CD4-positive, alpha-beta T cell treated with Interleukin-21 for 1 hour (primary cell): ENCODE measurements around the gene KDM5B.
"Not testable (repeated sequence)": the region's sequence is repeated elsewhere in the genome, so short reads cannot be mapped to it uniquely, and the experiment has no call there.

ENCODE experiments used
- DNase-seq: peaks from one replicate; pipeline ENCODE4 v3.0.0-alpha.2; 2020

The KDM5B gene

GRCh38 chr1:202812176-202813026 is 4.2 kb upstream of the KDM5B start:
- no peak for DNase-seq

- DNase-seq = peak; percentile 46
Measured at GRCh38 chr1:202811296-202812175, 3.3 kb upstream of the KDM5B start.

GRCh38 chr1:202810615-202811295 is 2.5 kb upstream of the KDM5B start, which contains the start of gene PCAT6:
Gene PCAT6, plus strand, starts transcription at chr1:202810954.
- peak; percentile 91 for DNase-seq

DNA sequence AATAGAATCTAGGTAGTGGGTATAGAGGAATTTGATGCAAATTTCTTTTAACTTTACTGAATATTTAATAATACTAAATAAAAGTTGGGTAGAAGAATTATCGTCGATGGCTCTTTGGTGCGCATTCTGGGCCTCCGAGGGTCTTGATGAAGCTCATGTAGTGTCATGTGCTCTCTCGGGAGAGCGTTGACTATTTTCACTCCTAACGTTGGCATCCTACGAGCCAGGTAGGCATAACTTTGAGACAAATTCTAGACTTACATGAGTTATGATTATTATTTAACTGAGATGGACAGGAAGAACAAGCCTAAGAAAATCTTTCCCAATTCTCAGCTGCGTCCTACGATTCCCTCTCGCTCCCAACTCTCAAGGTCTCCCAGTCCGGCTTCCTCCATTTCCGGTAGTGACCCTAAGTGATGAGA is 2.0 kb upstream of the KDM5B start:
- no peak for DNase-seq

DNA sequence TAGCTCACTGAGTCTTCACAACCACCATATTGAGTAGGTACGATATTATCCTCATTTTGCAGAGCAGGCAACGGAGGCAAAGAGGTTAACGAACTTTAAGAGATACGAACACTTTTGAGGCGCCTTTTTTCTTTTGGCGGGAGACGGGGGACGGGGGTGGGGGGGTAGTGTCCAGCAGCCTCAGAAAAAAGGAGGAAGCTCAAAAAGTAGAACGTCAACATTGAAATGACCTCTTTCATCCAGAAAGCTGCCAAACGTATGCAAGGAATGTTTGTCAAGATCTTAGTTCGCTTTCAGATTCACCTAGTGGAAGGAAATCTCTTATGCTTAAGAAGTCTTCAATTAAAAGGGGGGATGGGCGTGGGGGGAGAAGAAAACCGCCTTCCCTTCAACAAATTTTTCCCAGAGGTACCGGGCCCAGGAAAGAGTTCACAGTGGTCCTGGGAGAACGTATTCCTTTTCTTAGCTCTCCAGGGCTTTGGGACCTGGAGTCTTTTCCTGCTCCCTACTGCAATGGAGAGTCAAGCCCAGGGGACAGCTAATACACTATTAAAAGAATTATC is 1.5 kb upstream of the KDM5B start:
- no peak for DNase-seq

GRCh38 chr1:202807451-202807925 is 733 bp downstream of the KDM5B start:
- peak; percentile 33 for DNase-seq

GRCh38 chr1:202806845-202807450 is 1.3 kb downstream of the KDM5B start:
- DNase-seq = peak; percentile 13

DNA sequence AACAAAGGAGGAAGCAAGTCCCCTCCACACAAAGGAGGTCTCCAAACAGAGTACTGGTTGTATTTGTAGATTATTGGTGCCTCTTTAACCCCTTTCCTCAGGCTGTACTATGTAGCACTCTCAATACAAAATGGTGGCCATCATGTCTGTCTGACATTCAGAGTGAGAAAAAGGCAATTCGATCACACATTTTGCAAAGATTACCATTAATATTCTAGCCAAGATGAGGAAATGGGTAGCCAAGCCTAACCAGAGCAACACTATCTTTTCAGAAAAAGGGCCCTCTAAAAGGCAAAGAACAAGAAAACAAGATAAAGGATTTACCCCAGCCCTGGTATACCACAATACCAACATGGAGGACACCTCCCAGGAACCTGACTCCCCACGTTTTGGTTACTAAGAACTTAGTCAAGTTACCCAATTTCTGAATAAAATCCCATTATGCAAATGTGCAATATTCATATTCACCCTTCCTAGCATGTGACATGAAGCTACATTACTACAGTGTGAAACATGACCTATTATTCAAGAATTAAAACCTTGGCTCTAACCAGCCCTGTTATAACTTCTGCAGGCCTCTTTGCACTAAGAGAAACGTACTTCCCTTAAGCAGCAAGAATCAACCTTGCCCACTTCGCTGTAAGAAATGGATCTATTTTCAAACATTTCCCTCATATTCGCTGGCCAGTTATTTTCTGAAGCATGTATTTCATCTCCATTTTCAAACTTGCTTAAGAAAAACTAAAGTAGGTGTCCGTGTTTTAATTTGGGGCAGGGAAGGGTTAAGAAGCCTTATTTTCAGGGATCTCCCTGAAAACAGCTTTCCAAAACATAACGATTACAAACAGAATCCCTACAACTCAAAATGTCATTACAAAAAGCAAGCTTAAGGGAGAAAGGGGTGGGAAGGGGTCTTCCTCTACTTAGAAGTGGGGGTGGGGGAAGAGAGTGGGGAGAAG is 2.1 kb downstream of the KDM5B start:
- DNase-seq = no peak

- no peak for DNase-seq
Measured at GRCh38 chr1:202804126-202804525, 4.1 kb downstream of the KDM5B start.

DNA sequence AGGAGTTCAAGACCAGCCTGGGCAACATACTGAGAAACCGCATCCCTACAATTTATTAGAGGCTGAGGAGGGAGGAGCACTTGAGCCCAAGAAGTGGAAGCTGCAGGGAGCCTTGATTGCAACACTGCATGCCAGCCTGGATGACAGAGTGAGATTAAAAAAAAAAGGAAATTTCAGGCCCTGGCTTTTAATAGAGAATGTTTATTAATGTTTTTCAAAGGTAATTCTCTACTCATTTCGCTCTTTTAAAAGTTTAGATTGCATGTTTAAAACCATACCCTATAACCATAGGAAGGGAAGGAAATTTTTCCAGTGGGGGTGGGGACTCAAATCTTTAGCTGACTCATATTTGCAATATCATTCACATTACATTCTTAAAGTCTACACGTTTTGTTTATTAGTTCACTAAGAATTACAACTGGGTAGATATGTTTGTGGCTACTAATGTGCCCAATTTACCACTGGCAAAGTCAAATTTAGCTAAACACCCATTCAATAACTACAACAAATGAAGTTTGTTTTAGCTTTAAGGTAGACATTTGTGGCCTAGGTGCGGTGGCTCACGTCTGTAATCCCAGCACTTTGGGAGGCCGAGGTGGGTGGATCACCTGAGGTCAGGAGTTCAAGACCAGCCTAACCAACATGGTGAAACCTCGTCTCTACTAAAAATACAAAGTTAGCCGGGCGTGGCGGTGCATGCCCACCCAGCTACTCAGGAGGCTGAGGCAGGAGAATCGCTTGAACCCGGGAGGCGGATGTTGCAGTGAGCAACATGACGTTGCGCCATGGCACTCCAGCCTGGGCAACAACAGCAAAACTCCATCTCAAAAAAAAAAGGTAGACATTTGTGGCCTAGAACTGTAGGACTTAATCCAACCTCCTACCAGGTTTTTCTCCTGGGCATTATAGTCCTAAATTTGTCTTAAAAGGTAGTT is 5.0 kb downstream of the KDM5B start:
- no peak for DNase-seq

- no peak for DNase-seq
Measured at GRCh38 chr1:202802034-202802433, 6.2 kb downstream of the KDM5B start.

GRCh38 chr1:202801175-202801574 is 7.0 kb downstream of the KDM5B start:
- DNase-seq = no peak

GRCh38 chr1:202800742-202801141 is 7.5 kb downstream of the KDM5B start:
- DNase-seq = no peak

DNA sequence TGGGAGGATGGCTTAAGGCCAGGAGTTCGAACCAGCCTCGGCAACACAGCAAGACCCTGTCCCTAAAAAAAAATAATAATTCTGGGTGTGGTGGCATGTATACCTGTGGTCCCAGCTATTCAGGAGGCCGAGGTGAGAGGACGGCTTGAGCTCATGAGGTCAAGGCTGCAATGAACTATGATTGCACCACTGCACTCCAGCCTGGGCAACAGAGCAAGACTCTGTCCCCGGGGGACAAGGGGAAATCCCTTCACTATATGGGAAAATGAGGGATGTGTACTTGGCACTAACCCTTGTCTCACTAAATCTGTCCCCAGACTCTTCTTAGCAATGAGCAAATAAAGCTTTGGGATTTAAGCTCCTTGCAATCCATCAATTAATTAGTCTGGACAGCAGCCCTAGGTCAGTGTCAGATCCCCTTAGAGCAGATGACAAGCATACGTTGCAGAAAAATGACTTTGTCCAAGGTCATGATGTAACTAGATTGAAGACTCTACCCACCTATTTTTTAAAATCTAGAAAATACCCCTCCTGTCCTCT is 9.4 kb downstream of the KDM5B start:
- no peak for DNase-seq

- DNase-seq = no peak
Measured at GRCh38 chr1:202798260-202798659, 10.0 kb downstream of the KDM5B start.

DNA sequence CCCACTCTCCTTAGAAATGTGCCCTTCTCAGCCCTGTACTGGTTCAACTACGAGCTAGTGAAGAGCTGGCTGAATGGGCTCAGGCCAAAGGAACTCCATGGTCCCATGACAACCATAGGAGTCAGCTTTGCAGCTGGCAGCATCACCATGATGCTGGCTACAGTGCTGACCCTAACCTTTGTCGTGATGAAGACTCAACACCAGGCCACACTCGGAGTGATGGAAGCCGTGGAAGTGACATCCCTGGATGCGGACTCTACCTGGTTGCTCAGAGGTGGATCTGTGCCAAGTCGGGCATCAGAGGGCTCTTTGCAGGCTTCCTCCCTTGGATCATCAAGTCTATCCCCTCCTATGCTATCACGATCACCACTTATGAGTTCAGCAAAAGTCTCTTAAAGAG is 11.6 kb downstream of the KDM5B start:
- DNase-seq = no peak

DNA sequence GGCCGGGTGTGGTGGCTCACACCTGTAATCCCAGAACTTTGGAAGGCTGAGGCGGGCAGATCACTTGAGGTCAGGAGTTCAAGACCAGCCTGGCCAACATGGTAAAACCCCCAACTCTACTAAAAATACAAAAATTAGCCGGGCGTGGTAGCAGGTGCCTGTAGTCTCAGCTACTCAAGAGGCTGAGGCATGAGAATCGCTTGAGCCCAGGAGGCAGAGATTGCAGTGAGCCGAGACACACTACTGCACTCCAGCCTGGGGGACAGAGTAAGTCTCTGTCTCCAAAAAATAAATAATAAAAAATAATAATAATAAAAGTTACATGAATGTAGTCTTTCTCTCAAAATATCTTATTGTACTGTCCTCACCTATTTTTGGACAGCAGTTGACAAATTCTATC is 13.3 kb downstream of the KDM5B start:
- DNase-seq = not testable (repeated sequence)

- no peak for DNase-seq
Measured at GRCh38 chr1:202794051-202794740, 14.0 kb downstream of the KDM5B start.
